GM12878 (cell line): ENCODE data around the gene UBL4B. TPM values are rescaled to one million over a fixed set of nuclear protein-coding genes. Genes with fewer than 3 reads are reported as not detected.

Experiments used
- ATAC-seq: fragments of 200-7000 bp; cut with Tn5 transposase; 3 replicates; pipeline ENCODE4 v1.9.1; 2020; ENCODE audit warnings: mild to moderate bottlenecking, moderate library complexity
- BruUV-seq: library from RNA; stranded (reverse); fragments of 400-500 nt; replicated peaks from 2 replicates; lab custom pipeline; 2021; lab: Mats Ljungman, UMichigan
- CTCF ChIA-PET: fragments of 300-600 bp; sonication (Branson Sonifier 250); formaldehyde crosslinking; extraction: SDS; loops from one replicate; lab custom pipeline; 2021; ENCODE audit warnings: inconsistent platforms; lab: Yijun Ruan, JAX
- POLR2A ChIA-PET: fragments of 350-600 bp; formaldehyde crosslinking; extraction: SDS; loops from one replicate; lab custom pipeline; 2021; ENCODE audit warnings: inconsistent platforms; lab: Charles Lee
- RAD21 ChIA-PET: fragments of 300-600 bp; sonication (Branson Sonifier 250); formaldehyde crosslinking; loops from one replicate; lab custom pipeline; 2023; ENCODE audit warnings: antibody characterized with exemption; ENCODE audit not compliant: unreplicated experiment; lab: Charles Lee
- SMC1A ChIA-PET: fragments of 300-600 bp; sonication (Branson Sonifier 250); formaldehyde crosslinking; loops from one replicate; lab custom pipeline; 2023; ENCODE audit not compliant: unreplicated experiment, uncharacterized antibody; lab: Charles Lee
- DNase-seq: peaks from one replicate; pipeline ENCODE4 v3.0.0-alpha.2; 2011; ENCODE audit warnings: low read depth, low spot score
- FAIRE-seq: peaks from 3 replicates; lab custom pipeline; 2011; peaks lifted over from hg19 to GRCh38; lab: Jason Lieb, UNC
- H2AFZ ChIP-seq: 2 replicates; pipeline ENCODE4 v1.6.0; 2011; ENCODE audit warnings: low read depth, low read length, control low read depth; ENCODE audit not compliant: control insufficient read depth
- H3K27ac ChIP-seq: 2 replicates; pipeline ENCODE4 v1.5.1; 2011; ENCODE audit warnings: control low read depth; ENCODE audit not compliant: control insufficient read depth, insufficient read depth
- H3K27me3 ChIP-seq, 2 experiments: replicated peaks in 1 of 2; 2 replicates each; pipeline versions ENCODE4 v1.6.0 to v1.6.1; 2011; ENCODE audit warnings: low read length in 1 of 2; ENCODE audit not compliant: control insufficient read depth in 2 of 2, insufficient read depth in 2 of 2
- H3K36me3 ChIP-seq, 2 experiments: 2 replicates each; pipeline ENCODE4 v1.5.1; 2011; ENCODE audit warnings: low read length in 1 of 2; ENCODE audit not compliant: control insufficient read depth in 2 of 2, insufficient read depth in 2 of 2
- H3K4me1 ChIP-seq: 2 replicates; pipeline ENCODE4 v1.6.1; 2011; ENCODE audit warnings: mild to moderate bottlenecking, low read length, moderate library complexity, mixed read lengths; ENCODE audit not compliant: control insufficient read depth, insufficient read depth
- H3K4me2 ChIP-seq: 2 replicates; pipeline ENCODE4 v1.6.0; 2011; ENCODE audit warnings: control low read depth; ENCODE audit not compliant: control insufficient read depth, insufficient read depth
- H3K4me3 ChIP-seq: fragments of 200-600 bp; sonication (generic); 2 replicates; pipeline ENCODE4 v1.5.1; 2016
- H3K79me2 ChIP-seq: 2 replicates; pipeline ENCODE4 v1.6.0; 2011; ENCODE audit warnings: low read length; ENCODE audit not compliant: control insufficient read depth, insufficient read depth
- H3K9ac ChIP-seq: 2 replicates; pipeline ENCODE4 v1.8.0; 2011; ENCODE audit warnings: low read length, control low read depth, mixed read lengths; ENCODE audit not compliant: control insufficient read depth, insufficient read depth
- H3K9me3 ChIP-seq: replicated peaks from 3 replicates; pipeline ENCODE4 v1.5.1; 2011; ENCODE audit warnings: mild to moderate bottlenecking, low read length; ENCODE audit not compliant: control insufficient read depth, insufficient read depth
- H4K20me1 ChIP-seq: 2 replicates; pipeline ENCODE4 v1.6.0; 2011; ENCODE audit not compliant: control insufficient read depth, insufficient read depth
- CHD4 ChIP-seq: fragments of 200-600 bp; sonication (generic); IDR thresholded peaks from 2 replicates; pipeline ENCODE4 v1.6.1; 2016; ENCODE audit warnings: mild to moderate bottlenecking
- EZH2 ChIP-seq: IDR thresholded peaks from 2 replicates; pipeline ENCODE4 v1.6.1; 2012; ENCODE audit warnings: low read depth, mild to moderate bottlenecking, control low read depth, inconsistent platforms, low read length, borderline replicate concordance; ENCODE audit not compliant: control insufficient read depth
- LARP7 ChIP-seq: fragments of 450-650 bp; IDR thresholded peaks from 2 replicates; pipeline ENCODE4 v1.6.1; 2017; ENCODE audit warnings: mild to moderate bottlenecking
- MYB ChIP-seq: fragments of 150-350 bp; IDR thresholded peaks from 2 replicates; pipeline ENCODE4 v1.6.1; 2014; ENCODE audit warnings: mild to moderate bottlenecking, low read depth, low read length, borderline replicate concordance
- PAX8 ChIP-seq: fragments of 450-650 bp; IDR thresholded peaks from 2 replicates; pipeline ENCODE4 v1.6.1; 2017; ENCODE audit warnings: mild to moderate bottlenecking, moderate library complexity
- RBBP5 ChIP-seq: fragments of 200-600 bp; sonication (generic); conservative IDR thresholded peaks from 2 replicates; pipeline ENCODE4 v1.6.1; 2016
- SIX5 ChIP-seq: IDR thresholded peaks from 2 replicates; pipeline ENCODE4 v1.6.1; 2011; ENCODE audit warnings: mild to moderate bottlenecking, low read depth, low read length, moderate library complexity; ENCODE audit not compliant: severe bottlenecking
- SMARCA5 ChIP-seq: fragments of 450-650 bp; IDR thresholded peaks from 2 replicates; pipeline ENCODE4 v1.6.1; 2017; ENCODE audit warnings: mild to moderate bottlenecking
- SRF ChIP-seq, 2 experiments: IDR thresholded peaks; 2 replicates each; pipeline ENCODE4 v1.6.1; 2011; ENCODE audit warnings: low read depth in 2 of 2, low read length in 2 of 2, mild to moderate bottlenecking in 1 of 2, moderate library complexity in 1 of 2
- WGBS: methylation state at CpG from one replicate; pipeline ENCODE4 v1.1.6; 2016; ENCODE audit warnings: low lambda C conversion rate; ENCODE audit not compliant: insufficient replicate concordance, insufficient coverage; ENCODE audit errors: missing lambda C conversion rate; 5-methylcytosine and 5-hydroxymethylcytosine counted together
- in situ Hi-C: fragments of 300-500 bp; cut with MboI; formaldehyde crosslinking; loops from 9 replicates; pipeline ENCODE4 v1.14.3; 2018; ENCODE audit warnings: mixed read lengths
- intact Hi-C: fragments of 100-400 bp; cut with micrococcal nuclease; formaldehyde crosslinking; loops from one replicate; pipeline ENCODE4 v1.14.2; 2022; ENCODE audit not compliant: unreplicated experiment
- polyA plus RNA-seq, 11 experiments: library from polyadenylated mRNA; depleted of rRNA in 4 of 11; unstranded in 6 of 11; stranded (reverse) in 5 of 11; fragments of >200 nt; fragmentation: Nextera tagmentation in 4 of 11; fragmentation: Illumina TruSeq in 1 of 11; extraction: Ambion mirVana in 4 of 11; extraction: Trizol in 1 of 11; gene quantifications; 1 replicate in 1 of 11; 2 replicates in 10 of 11; pipeline versions ENCODE4 v1.2.1 to v1.2.3, GENCODE V29; 2011 to 2016; ENCODE audit warnings: inconsistent platforms in 2 of 11, missing spikeins in 2 of 11, low read depth in 1 of 11
- total RNA-seq, 4 experiments: library from RNA; depleted of rRNA in 3 of 4; stranded (reverse); fragments of >200 nt in 3 of 4; fragmentation: Illumina TruSeq in 1 of 4; extraction: Trizol in 1 of 4; gene quantifications; 2 replicates each; pipeline versions ENCODE4 v1.2.1 to v1.2.3, GENCODE V29; 2013 to 2021
- TF ChIP-seq, protein P1 (sequence below): fragments of 450-650 bp; IDR thresholded peaks from 2 replicates; pipeline ENCODE4 v1.6.1; 2017; ENCODE audit warnings: mild to moderate bottlenecking, moderate library complexity
- TF ChIP-seq, protein P2 (sequence below): fragments of 150-350 bp; IDR thresholded peaks from 2 replicates; pipeline ENCODE4 v1.6.1; 2014; ENCODE audit warnings: mild to moderate bottlenecking, low read depth, low read length
- TF ChIP-seq, protein P3 (sequence below): IDR thresholded peaks from 2 replicates; pipeline ENCODE4 v1.6.1; 2012; ENCODE audit warnings: mild to moderate bottlenecking, low read depth, low read length
- TF ChIP-seq, protein P4 (sequence below): fragments of 450-650 bp; IDR thresholded peaks from 2 replicates; pipeline ENCODE4 v1.6.1; 2017; ENCODE audit warnings: antibody characterized with exemption, mild to moderate bottlenecking, moderate library complexity

The UBL4B gene
- total and polyA plus RNA-seq, 10 of the 15 experiments (the other 5 are each of a cell fraction or from before 2014, with no cell fraction given), result 0.06 to 0.15 TPM; not detected in 8

DNA sequence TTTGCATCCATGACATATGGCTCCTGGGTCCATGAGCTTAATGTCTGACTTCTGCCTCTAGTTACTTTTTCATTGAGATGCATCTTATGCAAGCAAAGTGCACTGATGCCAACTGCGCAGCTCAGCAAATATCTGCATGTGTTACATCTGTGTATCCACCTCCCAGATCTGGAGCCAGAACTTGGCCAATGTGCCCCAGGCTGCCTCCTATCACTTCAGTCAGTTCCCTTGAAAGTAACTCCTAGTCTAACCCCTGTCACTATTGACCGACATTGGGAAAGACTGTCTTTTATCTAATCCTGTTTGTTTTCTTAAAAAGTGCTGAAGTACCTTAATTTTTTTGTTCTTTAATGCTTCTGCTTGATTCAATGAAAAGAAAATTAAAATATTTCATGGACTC is 19.3 kb upstream of the UBL4B start:
- ChIA-PET CTCF (interaction anchor here (6.8 kb wide), 1 partner anchor 9 kb away, joined by 120 read pairs; no protein-coding TSS in a partner anchor), SMC1A (no interaction called here), RAD21 (interaction anchor here (2.5 kb wide), 1 partner anchor 11 kb away, joined by 14 read pairs; no protein-coding TSS in a partner anchor), POLR2A (no interaction called here)
- no peak for FAIRE-seq
- Histone ChIP-seq H3K9me3 (no peaks in the 10 kb centered on the region), H3K79me2 (no peaks in the 10 kb centered on the region), H3K36me3 (no peaks in the 10 kb centered on the region), H3K4me2 (no peak overlapping the region), H3K27me3 (peaks cover 0 to 9% of the 10 kb centered on the region in 2 experiments; a peak in 2 of 4 replicates), H3K27ac (no peak overlapping the region), H3K4me3 (no peak overlapping the region), H3K4me1 (no peaks in the 10 kb centered on the region), H2AFZ (no peak overlapping the region), H3K9ac (no peak overlapping the region), H4K20me1 (no peaks in the 10 kb centered on the region)
- intact Hi-C loops, result no loop called here
- 86% methylated on average over 2 of the region's 2 CpGs for WGBS
- no TSS peak for BruUV-seq
- DNase-seq, result no peak
- ATAC-seq, result no peak
- in situ Hi-C loops, result no loop called here
- TF ChIP-seq LARP7 (no peak), SIX5 (no peak), PAX8 (no peak), CHD4 (no peak), MYB (no peak), SRF (IDR thresholded peaks at IDR 0.05; ENCODE audit: low read depth in 2 of 2, low read length in 2 of 2) (no peak), RBBP5 (no peak), SMARCA5 (no peak), EZH2 (no peak)
- TF ChIP-seq, protein P1, sequence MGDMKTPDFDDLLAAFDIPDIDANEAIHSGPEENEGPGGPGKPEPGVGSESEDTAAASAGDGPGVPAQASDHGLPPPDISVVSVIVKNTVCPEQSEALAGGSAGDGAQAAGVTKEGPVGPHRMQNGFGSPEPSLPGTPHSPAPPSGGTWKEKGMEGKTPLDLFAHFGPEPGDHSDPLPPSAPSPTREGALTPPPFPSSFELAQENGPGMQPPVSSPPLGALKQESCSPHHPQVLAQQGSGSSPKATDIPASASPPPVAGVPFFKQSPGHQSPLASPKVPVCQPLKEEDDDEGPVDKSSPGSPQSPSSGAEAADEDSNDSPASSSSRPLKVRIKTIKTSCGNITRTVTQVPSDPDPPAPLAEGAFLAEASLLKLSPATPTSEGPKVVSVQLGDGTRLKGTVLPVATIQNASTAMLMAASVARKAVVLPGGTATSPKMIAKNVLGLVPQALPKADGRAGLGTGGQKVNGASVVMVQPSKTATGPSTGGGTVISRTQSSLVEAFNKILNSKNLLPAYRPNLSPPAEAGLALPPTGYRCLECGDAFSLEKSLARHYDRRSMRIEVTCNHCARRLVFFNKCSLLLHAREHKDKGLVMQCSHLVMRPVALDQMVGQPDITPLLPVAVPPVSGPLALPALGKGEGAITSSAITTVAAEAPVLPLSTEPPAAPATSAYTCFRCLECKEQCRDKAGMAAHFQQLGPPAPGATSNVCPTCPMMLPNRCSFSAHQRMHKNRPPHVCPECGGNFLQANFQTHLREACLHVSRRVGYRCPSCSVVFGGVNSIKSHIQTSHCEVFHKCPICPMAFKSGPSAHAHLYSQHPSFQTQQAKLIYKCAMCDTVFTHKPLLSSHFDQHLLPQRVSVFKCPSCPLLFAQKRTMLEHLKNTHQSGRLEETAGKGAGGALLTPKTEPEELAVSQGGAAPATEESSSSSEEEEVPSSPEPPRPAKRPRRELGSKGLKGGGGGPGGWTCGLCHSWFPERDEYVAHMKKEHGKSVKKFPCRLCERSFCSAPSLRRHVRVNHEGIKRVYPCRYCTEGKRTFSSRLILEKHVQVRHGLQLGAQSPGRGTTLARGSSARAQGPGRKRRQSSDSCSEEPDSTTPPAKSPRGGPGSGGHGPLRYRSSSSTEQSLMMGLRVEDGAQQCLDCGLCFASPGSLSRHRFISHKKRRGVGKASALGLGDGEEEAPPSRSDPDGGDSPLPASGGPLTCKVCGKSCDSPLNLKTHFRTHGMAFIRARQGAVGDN, result no peak
- TF ChIP-seq, protein P2, sequence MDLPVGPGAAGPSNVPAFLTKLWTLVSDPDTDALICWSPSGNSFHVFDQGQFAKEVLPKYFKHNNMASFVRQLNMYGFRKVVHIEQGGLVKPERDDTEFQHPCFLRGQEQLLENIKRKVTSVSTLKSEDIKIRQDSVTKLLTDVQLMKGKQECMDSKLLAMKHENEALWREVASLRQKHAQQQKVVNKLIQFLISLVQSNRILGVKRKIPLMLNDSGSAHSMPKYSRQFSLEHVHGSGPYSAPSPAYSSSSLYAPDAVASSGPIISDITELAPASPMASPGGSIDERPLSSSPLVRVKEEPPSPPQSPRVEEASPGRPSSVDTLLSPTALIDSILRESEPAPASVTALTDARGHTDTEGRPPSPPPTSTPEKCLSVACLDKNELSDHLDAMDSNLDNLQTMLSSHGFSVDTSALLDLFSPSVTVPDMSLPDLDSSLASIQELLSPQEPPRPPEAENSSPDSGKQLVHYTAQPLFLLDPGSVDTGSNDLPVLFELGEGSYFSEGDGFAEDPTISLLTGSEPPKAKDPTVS, result no peak
- TF ChIP-seq, protein P3, sequence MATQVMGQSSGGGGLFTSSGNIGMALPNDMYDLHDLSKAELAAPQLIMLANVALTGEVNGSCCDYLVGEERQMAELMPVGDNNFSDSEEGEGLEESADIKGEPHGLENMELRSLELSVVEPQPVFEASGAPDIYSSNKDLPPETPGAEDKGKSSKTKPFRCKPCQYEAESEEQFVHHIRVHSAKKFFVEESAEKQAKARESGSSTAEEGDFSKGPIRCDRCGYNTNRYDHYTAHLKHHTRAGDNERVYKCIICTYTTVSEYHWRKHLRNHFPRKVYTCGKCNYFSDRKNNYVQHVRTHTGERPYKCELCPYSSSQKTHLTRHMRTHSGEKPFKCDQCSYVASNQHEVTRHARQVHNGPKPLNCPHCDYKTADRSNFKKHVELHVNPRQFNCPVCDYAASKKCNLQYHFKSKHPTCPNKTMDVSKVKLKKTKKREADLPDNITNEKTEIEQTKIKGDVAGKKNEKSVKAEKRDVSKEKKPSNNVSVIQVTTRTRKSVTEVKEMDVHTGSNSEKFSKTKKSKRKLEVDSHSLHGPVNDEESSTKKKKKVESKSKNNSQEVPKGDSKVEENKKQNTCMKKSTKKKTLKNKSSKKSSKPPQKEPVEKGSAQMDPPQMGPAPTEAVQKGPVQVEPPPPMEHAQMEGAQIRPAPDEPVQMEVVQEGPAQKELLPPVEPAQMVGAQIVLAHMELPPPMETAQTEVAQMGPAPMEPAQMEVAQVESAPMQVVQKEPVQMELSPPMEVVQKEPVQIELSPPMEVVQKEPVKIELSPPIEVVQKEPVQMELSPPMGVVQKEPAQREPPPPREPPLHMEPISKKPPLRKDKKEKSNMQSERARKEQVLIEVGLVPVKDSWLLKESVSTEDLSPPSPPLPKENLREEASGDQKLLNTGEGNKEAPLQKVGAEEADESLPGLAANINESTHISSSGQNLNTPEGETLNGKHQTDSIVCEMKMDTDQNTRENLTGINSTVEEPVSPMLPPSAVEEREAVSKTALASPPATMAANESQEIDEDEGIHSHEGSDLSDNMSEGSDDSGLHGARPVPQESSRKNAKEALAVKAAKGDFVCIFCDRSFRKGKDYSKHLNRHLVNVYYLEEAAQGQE, result no peak
- TF ChIP-seq, protein P4, sequence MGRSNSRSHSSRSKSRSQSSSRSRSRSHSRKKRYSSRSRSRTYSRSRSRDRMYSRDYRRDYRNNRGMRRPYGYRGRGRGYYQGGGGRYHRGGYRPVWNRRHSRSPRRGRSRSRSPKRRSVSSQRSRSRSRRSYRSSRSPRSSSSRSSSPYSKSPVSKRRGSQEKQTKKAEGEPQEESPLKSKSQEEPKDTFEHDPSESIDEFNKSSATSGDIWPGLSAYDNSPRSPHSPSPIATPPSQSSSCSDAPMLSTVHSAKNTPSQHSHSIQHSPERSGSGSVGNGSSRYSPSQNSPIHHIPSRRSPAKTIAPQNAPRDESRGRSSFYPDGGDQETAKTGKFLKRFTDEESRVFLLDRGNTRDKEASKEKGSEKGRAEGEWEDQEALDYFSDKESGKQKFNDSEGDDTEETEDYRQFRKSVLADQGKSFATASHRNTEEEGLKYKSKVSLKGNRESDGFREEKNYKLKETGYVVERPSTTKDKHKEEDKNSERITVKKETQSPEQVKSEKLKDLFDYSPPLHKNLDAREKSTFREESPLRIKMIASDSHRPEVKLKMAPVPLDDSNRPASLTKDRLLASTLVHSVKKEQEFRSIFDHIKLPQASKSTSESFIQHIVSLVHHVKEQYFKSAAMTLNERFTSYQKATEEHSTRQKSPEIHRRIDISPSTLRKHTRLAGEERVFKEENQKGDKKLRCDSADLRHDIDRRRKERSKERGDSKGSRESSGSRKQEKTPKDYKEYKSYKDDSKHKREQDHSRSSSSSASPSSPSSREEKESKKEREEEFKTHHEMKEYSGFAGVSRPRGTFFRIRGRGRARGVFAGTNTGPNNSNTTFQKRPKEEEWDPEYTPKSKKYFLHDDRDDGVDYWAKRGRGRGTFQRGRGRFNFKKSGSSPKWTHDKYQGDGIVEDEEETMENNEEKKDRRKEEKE, result no peak
